ENCODE data around the gene C20orf96.

The C20orf96 gene

GRCh38 chr20:263701-264100, 26.8 kb downstream of the C20orf96 start:
- no peak for TF ChIP-seq EZH2phosphoT487 (IDR thresholded peaks at IDR 0.05; ENCODE audit: borderline replicate concordance)
- TF ChIP-seq, protein P1, sequence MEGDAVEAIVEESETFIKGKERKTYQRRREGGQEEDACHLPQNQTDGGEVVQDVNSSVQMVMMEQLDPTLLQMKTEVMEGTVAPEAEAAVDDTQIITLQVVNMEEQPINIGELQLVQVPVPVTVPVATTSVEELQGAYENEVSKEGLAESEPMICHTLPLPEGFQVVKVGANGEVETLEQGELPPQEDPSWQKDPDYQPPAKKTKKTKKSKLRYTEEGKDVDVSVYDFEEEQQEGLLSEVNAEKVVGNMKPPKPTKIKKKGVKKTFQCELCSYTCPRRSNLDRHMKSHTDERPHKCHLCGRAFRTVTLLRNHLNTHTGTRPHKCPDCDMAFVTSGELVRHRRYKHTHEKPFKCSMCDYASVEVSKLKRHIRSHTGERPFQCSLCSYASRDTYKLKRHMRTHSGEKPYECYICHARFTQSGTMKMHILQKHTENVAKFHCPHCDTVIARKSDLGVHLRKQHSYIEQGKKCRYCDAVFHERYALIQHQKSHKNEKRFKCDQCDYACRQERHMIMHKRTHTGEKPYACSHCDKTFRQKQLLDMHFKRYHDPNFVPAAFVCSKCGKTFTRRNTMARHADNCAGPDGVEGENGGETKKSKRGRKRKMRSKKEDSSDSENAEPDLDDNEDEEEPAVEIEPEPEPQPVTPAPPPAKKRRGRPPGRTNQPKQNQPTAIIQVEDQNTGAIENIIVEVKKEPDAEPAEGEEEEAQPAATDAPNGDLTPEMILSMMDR (conservative IDR thresholded peaks at IDR 0.05; ENCODE audit: low read length), result no peak

GRCh38 chr20:259981-260380, 30.6 kb downstream of the C20orf96 start:
- Histone ChIP-seq H2AFZ (ENCODE audit: low read length) (no peak overlapping the region), H3K27me3 (ENCODE audit: insufficient read depth, low read length, poor library complexity, severe bottlenecking) (no peaks in the 10 kb centered on the region)

More at GRCh38 chr20:263701-264100, 26.8 kb downstream of the C20orf96 start:
- no peaks in the 10 kb centered on the region for H3F3A ChIP-seq (ENCODE audit: low read depth)
- H3K9me3 ChIP-seq (ENCODE audit: insufficient read depth, low read depth, low read length), result no peaks in the 10 kb centered on the region
- no peaks in the 10 kb centered on the region for H3K36me3 ChIP-seq (ENCODE audit: insufficient read depth, low read length)
- no peaks in the 10 kb centered on the region for H3K9me2 ChIP-seq (replicated peaks; ENCODE audit: low read depth, low read length)
- H3K27me3 ChIP-seq (ENCODE audit: insufficient read depth, low read length, poor library complexity, severe bottlenecking), result no peaks in the 10 kb centered on the region
- peaks cover 16% of the 10 kb centered on the region for H3K4me1 ChIP-seq (ENCODE audit: insufficient read depth, low read length, poor library complexity, severe bottlenecking)
- no peak overlapping the region for H2AFZ ChIP-seq (ENCODE audit: low read length)
- H3K9ac ChIP-seq (ENCODE audit: low read depth, low read length, poor library complexity, severe bottlenecking), result no peak overlapping the region
- H3K79me2 ChIP-seq (ENCODE audit: insufficient read depth, low read length), result no peaks in the 10 kb centered on the region
- no peak overlapping the region for H3K4me3 ChIP-seq (ENCODE audit: low read length, poor library complexity, severe bottlenecking)
- H3K4me2 ChIP-seq (ENCODE audit: low read depth, low read length, poor library complexity, severe bottlenecking), result no peak overlapping the region
- H4K20me1 ChIP-seq (ENCODE audit: insufficient read depth, low read length, poor library complexity, severe bottlenecking), result no peaks in the 10 kb centered on the region

GRCh38 chr20:258963-259362, 31.6 kb downstream of the C20orf96 start:
- Histone ChIP-seq H2AFZ (ENCODE audit: low read length) (peak overlapping the region; percentile 71), H4K20me1 (ENCODE audit: insufficient read depth, low read length, poor library complexity, severe bottlenecking) (no peaks in the 10 kb centered on the region), H3K27me3 (ENCODE audit: insufficient read depth, low read length, poor library complexity, severe bottlenecking) (no peaks in the 10 kb centered on the region), H3K79me2 (ENCODE audit: insufficient read depth, low read length) (no peaks in the 10 kb centered on the region), H3K4me3 (ENCODE audit: low read length, poor library complexity, severe bottlenecking) (no peak overlapping the region), H3K9me3 (ENCODE audit: insufficient read depth, low read depth, low read length) (no peaks in the 10 kb centered on the region), H3F3A (ENCODE audit: low read depth) (no peaks in the 10 kb centered on the region), H3K36me3 (ENCODE audit: insufficient read depth, low read length) (no peaks in the 10 kb centered on the region), H3K9me2 (replicated peaks; ENCODE audit: low read depth, low read length) (no peaks in the 10 kb centered on the region), H3K4me1 (ENCODE audit: insufficient read depth, low read length, poor library complexity, severe bottlenecking) (peaks cover 16% of the 10 kb centered on the region), H3K4me2 (ENCODE audit: low read depth, low read length, poor library complexity, severe bottlenecking) (peak overlapping the region; percentile 6), H3K9ac (ENCODE audit: low read depth, low read length, poor library complexity, severe bottlenecking) (no peak overlapping the region)
- TF ChIP-seq, protein P1 (conservative IDR thresholded peaks at IDR 0.05; ENCODE audit: low read length), result peak; percentile 63
- TF ChIP-seq EZH2phosphoT487 (IDR thresholded peaks at IDR 0.05; ENCODE audit: borderline replicate concordance), result no peak

More at GRCh38 chr20:259981-260380, 30.6 kb downstream of the C20orf96 start:
- H4K20me1 ChIP-seq (ENCODE audit: insufficient read depth, low read length, poor library complexity, severe bottlenecking), result no peaks in the 10 kb centered on the region
- no peaks in the 10 kb centered on the region for H3K36me3 ChIP-seq (ENCODE audit: insufficient read depth, low read length)
- no peaks in the 10 kb centered on the region for H3F3A ChIP-seq (ENCODE audit: low read depth)
- H3K9ac ChIP-seq (ENCODE audit: low read depth, low read length, poor library complexity, severe bottlenecking), result no peak overlapping the region
- no peaks in the 10 kb centered on the region for H3K79me2 ChIP-seq (ENCODE audit: insufficient read depth, low read length)
- no peak overlapping the region for H3K4me2 ChIP-seq (ENCODE audit: low read depth, low read length, poor library complexity, severe bottlenecking)
- H3K4me1 ChIP-seq (ENCODE audit: insufficient read depth, low read length, poor library complexity, severe bottlenecking), result peaks cover 16% of the 10 kb centered on the region
- no peaks in the 10 kb centered on the region for H3K9me3 ChIP-seq (ENCODE audit: insufficient read depth, low read depth, low read length)
- no peaks in the 10 kb centered on the region for H3K9me2 ChIP-seq (replicated peaks; ENCODE audit: low read depth, low read length)
- no peak overlapping the region for H3K4me3 ChIP-seq (ENCODE audit: low read length, poor library complexity, severe bottlenecking)
- TF ChIP-seq, protein P1 (conservative IDR thresholded peaks at IDR 0.05; ENCODE audit: low read length), result no peak
- no peak for TF ChIP-seq EZH2phosphoT487 (IDR thresholded peaks at IDR 0.05; ENCODE audit: borderline replicate concordance)
